Body of pancreas (tissue), 4 donors: ENCODE data around the gene CPNE5. TPM values are rescaled to one million over a fixed set of nuclear protein-coding genes. Genes with fewer than 3 reads are reported as not detected.

Experiments used
- ATAC-seq: fragments of 150-250 bp; one replicate; pipeline ENCODE4 v1.9.1; 2016
- DNase-seq, 4 donors: peaks; one replicate each; pipeline ENCODE4 v3.0.0-alpha.2; 2019
- H3K27ac ChIP-seq, 4 donors: fragments of 200-600 bp; sonication (generic); 1 replicate in 3 of 4; 2 replicates in 1 of 4; pipeline versions ENCODE4 v1.5.1 to v1.6.1; 2016 to 2019; ENCODE audit warnings: mild to moderate bottlenecking in 1 of 4, mixed read lengths in 1 of 4, moderate library complexity in 1 of 4
- H3K27me3 ChIP-seq, 2 donors: fragments of 200-600 bp; sonication (generic); one replicate each; pipeline ENCODE4 v1.6.0; 2016; ENCODE audit warnings: mild to moderate bottlenecking in 1 of 2
- H3K36me3 ChIP-seq, 2 donors: fragments of 200-600 bp; sonication (generic); replicated peaks in 1 of 2; 2 replicates each; pipeline ENCODE4 v1.5.1; 2016; ENCODE audit warnings: low read depth in 2 of 2; ENCODE audit not compliant: insufficient read depth in 1 of 2
- H3K4me1 ChIP-seq: fragments of 200-600 bp; sonication (generic); one replicate; pipeline ENCODE4 v1.6.0; 2016
- H3K4me3 ChIP-seq, 2 donors: fragments of 200-600 bp; sonication (generic); 1 replicate in 1 of 2; 2 replicates in 1 of 2; pipeline ENCODE4 v1.5.1; 2016 to 2019
- H3K9me3 ChIP-seq, 3 donors: fragments of 200-600 bp; sonication (generic); 1 replicate in 2 of 3; 2 replicates in 1 of 3; pipeline ENCODE4 v1.5.1; 2016
- CTCF ChIP-seq, 7 experiments: fragments of 450-650 bp in 4 of 7; fragments of 200-600 bp in 3 of 7; sonication (generic) in 3 of 7; IDR thresholded peaks; one replicate each; pipeline ENCODE4 v1.5.1; 2016 to 2019; ENCODE audit warnings: antibody characterized with exemption in 7 of 7
- POLR2A ChIP-seq, 3 donors: fragments of 450-650 bp; IDR thresholded peaks; one replicate each; pipeline ENCODE4 v1.6.1; 2016; ENCODE audit warnings: antibody characterized with exemption in 3 of 3, mild to moderate bottlenecking in 2 of 3
- WGBS, 2 donors: methylation state at CpG; one replicate each; pipeline ENCODE4 v1.1.5; 2017; 5-methylcytosine and 5-hydroxymethylcytosine counted together
- intact Hi-C: fragments of 100-400 bp; cut with DNase I; formaldehyde crosslinking; loops from one replicate; pipeline ENCODE4 v1.15.1; 2023
- total RNA-seq, 2 donors: library from RNA; depleted of rRNA; stranded (reverse); fragments of >200 nt; gene quantifications; one replicate each; pipeline ENCODE4 v1.1.0, GENCODE V29; 2016

The CPNE5 gene
- total RNA-seq, 2 donors from 2014 or later: 0.78 TPM; not detected in 1

GRCh38 chr6:36721369-36722140 is 117.7 kb downstream of the CPNE5 start:
- TF ChIP-seq CTCF (IDR thresholded peaks at IDR 0.05): no peak
- TF ChIP-seq POLR2A (IDR thresholded peaks at IDR 0.05): no peak
- intact Hi-C loops: no loop called here
- 80 to 86% methylated on average over 1 to 15 of the region's 15 CpGs for WGBS, 2 donors
- DNase-seq (no peak), ATAC-seq (no peak)
- Histone ChIP-seq H3K27ac (no peak overlapping the region), H3K4me1 (no peaks in the 10 kb centered on the region), H3K9me3 (no peaks in the 10 kb centered on the region), H3K36me3 (no peaks in the 10 kb centered on the region), H3K4me3 (no peak overlapping the region), H3K27me3 (no peaks in the 10 kb centered on the region)

- H3K4me3 ChIP-seq: no peak overlapping the region
- H3K27me3 ChIP-seq: no peaks in the 10 kb centered on the region
- H3K4me1 ChIP-seq: no peaks in the 10 kb centered on the region
- WGBS, 2 donors: 77 to 90% methylated on average over 2 to 11 of the region's 11 CpGs
- H3K36me3 ChIP-seq: no peaks in the 10 kb centered on the region
- ATAC-seq (no peak), DNase-seq (peak in 1 of 4 donors; percentile 0)
- H3K9me3 ChIP-seq: no peaks in the 10 kb centered on the region
- intact Hi-C loops: no loop called here
- no peak for TF ChIP-seq POLR2A (IDR thresholded peaks at IDR 0.05)
- no peak for TF ChIP-seq CTCF (IDR thresholded peaks at IDR 0.05)
- no peak overlapping the region for H3K27ac ChIP-seq
These were observed 118.7 kb downstream of the CPNE5 start for GRCh38 chr6:36720251-36721141.

- no peak for TF ChIP-seq POLR2A (IDR thresholded peaks at IDR 0.05)
- TF ChIP-seq CTCF (IDR thresholded peaks at IDR 0.05): no peak
- no peak for ATAC-seq
These were observed 120.1 kb downstream of the CPNE5 start for GRCh38 chr6:36719126-36719525.

GRCh38 chr6:36718560-36718959 is 120.7 kb downstream of the CPNE5 start:
- ATAC-seq (no peak), DNase-seq (no peak)
- intact Hi-C loops: no loop called here
- Histone ChIP-seq H3K36me3 (no peaks in the 10 kb centered on the region), H3K9me3 (no peaks in the 10 kb centered on the region), H3K27me3 (no peaks in the 10 kb centered on the region), H3K27ac (no peak overlapping the region), H3K4me3 (no peak overlapping the region), H3K4me1 (no peaks in the 10 kb centered on the region)
- no peak for TF ChIP-seq POLR2A (IDR thresholded peaks at IDR 0.05)
- no peak for TF ChIP-seq CTCF (IDR thresholded peaks at IDR 0.05)
- 45 to 62% methylated on average over 4 to 5 of the region's 5 CpGs for WGBS, 2 donors

More at GRCh38 chr6:36719126-36719525, 120.1 kb downstream of the CPNE5 start:
- Histone ChIP-seq H3K36me3 (no peaks in the 10 kb centered on the region), H3K9me3 (no peaks in the 10 kb centered on the region), H3K27me3 (no peaks in the 10 kb centered on the region), H3K27ac (no peak overlapping the region), H3K4me1 (no peaks in the 10 kb centered on the region), H3K4me3 (no peak overlapping the region)
- 77 to 82% methylated on average over 7 of the region's 7 CpGs for WGBS, 2 donors
- intact Hi-C loops: no loop called here
- no peak for DNase-seq
